GM18951 (cell line): Measurements from ENCODE around the gene SLC12A8.

Source experiments
- POLR2A ChIP-seq: IDR thresholded peaks from 4 replicates; pipeline ENCODE4 v1.6.1; 2011; ENCODE audit warnings: mild to moderate bottlenecking; ENCODE audit not compliant: insufficient read length, insufficient read depth; ENCODE audit errors: extremely low read depth
- in situ Hi-C: fragments of 300-500 bp; cut with MboI; formaldehyde crosslinking; loops from one replicate; pipeline ENCODE4 v1.12.0; 2022; ENCODE audit warnings: low sequenced_read_pairs, mixed read lengths, inconsistent platforms; ENCODE audit not compliant: unreplicated experiment

Gene SLC12A8

DNA sequence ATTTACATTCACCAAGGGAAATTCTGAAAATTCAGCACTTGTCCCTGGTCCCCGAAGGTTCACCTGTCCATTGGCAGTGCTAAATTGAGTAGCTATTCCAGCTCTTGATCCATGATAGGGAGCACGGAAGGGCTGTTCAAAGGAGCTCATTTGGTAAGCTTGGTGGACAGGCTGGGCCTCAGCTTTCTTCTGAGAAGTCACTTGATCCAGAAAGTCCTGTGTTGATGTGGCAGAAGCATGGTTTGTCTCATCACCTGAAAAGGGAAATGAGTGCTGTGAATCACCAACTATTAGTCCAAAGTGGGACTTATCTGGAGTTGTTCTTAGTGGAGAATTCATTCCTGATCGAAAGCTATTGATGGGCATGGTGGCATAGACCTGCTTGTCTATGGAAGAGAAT lies 19.9 kb upstream of the SLC12A8 start:
- in situ Hi-C loops, result no loop called here
- TF ChIP-seq POLR2A, result no peak

DNA sequence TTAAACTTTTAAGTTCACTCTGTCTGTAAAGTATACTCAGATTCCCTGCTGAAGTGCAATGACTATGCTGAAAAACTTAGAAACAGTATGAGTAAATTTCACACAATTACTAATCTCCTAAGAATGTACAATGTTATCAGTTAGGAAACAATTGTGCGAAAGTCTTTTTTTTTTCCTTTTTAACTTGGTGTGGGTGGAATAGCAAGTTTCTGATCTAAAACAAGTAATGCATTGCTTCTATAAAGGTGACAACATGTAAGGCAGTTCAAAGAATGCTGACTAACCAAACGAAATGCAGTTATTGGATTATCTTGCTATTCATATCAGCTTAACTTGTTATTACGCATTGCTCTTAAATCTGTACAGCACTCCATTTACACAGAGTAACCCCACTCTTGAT lies 19.3 kb upstream of the SLC12A8 start:
- no peak for TF ChIP-seq POLR2A
- in situ Hi-C loops, result no loop called here

GRCh38 chr3:125229707-125230106 lies 17.2 kb upstream of the SLC12A8 start:
- no peak for TF ChIP-seq POLR2A
- in situ Hi-C loops, result no loop called here

DNA sequence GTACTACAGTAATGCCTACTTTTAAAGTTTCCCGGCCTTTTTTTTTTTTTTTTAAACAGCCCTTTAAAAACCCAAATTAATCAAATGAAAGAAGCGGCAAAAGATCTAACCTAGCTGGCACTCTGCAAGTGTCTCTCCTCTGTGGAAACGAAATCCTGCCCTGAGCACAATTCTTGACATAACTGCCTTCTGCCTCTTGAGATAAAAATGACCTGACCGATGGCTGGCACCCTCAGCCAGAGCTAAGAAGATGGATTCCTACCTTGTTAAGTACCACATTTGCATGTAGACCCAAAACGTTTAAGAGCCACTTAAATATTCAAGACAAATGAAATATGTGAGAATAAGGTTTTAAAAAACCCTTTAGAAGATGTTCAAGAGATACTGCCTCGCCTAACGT lies 16.6 kb upstream of the SLC12A8 start:
- in situ Hi-C loops, result no loop called here
- TF ChIP-seq POLR2A, result no peak

GRCh38 chr3:125221831-125222230 lies 9.3 kb upstream of the SLC12A8 start:
- in situ Hi-C loops, result no loop called here
- TF ChIP-seq POLR2A, result no peak

- in situ Hi-C loops, result no loop called here
- TF ChIP-seq POLR2A, result no peak
Observed at GRCh38 chr3:125220727-125221429, 8.3 kb upstream of the SLC12A8 start.

DNA sequence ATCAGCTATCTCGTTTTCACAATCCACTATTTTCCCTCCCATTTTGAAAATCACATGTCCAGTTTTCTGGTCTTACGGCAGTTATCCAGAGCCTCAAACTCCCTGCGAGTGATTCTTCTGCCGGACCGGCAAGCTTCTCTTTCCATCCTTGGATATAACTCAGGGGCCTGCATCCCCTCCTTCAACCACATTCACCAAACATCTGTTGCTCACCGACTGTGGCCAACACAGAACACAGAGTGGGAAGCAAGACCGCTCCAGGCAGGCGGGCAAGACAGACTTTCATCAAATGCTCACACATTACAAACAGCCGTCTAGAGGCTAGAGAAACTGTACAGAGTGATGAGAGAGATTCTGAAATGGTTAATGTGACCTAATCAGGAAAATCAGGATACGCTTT lies 7.6 kb upstream of the SLC12A8 start:
- no peak for TF ChIP-seq POLR2A
- in situ Hi-C loops, result no loop called here

- in situ Hi-C loops, result no loop called here
- no peak for TF ChIP-seq POLR2A
Observed at GRCh38 chr3:125219261-125219701, 6.7 kb upstream of the SLC12A8 start.

DNA sequence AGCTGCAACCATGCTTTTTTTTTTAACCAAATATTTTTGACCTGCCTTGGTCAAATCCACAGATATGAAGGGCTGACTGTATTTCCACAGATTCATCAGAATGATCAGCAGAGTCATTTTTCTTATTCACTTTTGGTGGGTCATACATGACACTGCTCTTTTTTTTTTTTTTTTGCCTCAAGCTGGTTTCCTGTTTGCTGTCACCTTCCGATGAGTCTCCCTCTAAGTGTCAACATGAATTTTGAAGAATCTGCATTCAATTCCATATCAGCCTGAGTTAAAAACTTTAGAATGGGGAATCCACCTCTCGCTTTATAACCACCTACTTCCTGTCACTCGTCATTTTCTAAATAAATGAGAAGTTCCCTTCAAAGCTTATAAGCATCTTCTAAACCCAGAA lies 2.2 kb upstream of the SLC12A8 start:
- in situ Hi-C loops, result no loop called here
- no peak for TF ChIP-seq POLR2A

DNA sequence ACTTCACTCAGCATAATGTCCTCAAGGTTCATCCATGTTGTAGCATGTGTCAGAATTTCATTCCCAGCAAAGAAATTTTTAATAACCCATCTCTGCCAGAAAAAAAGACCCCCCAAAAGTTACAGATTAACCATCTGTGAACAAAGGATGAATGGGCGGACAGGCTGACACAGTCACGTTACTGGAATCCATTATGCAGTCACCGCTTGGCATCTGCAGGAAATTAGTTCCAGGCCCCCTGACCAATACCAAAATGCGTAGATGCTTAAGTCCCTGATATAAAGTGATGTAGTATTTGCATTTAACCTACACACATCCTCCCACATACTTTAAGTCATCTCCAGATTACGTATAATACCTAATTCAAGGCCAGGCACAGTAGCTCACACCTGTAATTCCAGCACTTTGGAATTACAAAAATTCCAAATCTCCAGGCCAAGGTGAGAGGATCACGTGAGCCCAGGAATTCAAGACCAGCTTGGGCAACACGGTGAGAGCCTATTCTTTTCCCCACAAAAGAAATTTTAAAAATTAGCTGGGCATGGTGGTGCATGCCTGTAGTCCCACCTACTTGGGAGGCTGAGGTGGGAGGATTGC lies 1.5 kb upstream of the SLC12A8 start:
- in situ Hi-C loops, result no loop called here
- TF ChIP-seq POLR2A, result no peak

GRCh38 chr3:125213364-125213755 lies 812 bp upstream of the SLC12A8 start:
- no peak for TF ChIP-seq POLR2A
- in situ Hi-C loops, result no loop called here

- TF ChIP-seq POLR2A, result peak; percentile 4
Observed at GRCh38 chr3:125212091-125212508, 448 bp downstream of the SLC12A8 start.

DNA sequence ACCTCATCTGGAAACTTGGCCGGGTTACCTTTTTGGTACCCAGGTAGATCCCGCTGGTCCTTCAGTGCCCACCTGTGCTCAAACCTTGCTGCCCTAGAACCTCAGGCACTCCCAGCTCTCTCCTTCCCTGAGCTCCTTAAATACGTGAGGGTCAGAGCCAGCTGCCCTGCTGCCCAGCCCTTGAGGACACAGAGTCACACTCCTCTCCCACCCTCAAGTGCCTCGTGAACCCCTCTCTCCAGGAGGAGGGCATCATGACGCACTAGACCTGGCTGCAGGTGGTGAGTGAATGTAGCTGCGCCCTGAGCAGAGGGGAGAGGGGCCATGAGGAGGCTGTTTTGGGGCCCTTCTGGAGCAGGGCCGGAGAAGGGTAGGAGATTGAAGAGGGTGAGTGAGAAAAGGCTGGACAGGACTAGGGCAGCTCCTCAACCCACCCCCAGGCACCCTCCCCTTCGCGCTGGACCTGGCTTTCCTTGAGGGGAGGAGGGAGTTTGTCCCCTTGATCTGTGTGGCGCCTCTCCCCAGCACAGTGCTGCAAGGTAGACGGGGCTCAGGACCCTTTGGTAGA lies 941 bp downstream of the SLC12A8 start:
- in situ Hi-C loops, result no loop called here
- TF ChIP-seq POLR2A, result no peak

More at GRCh38 chr3:125212091-125212508, 448 bp downstream of the SLC12A8 start:
- in situ Hi-C loops, result no loop called here
